ENCODE data around the gene TAS2R1. TPM values are rescaled to one million over a fixed set of nuclear protein-coding genes. Genes with fewer than 3 reads are reported as not detected.

Gene TAS2R1
- total and polyA plus RNA-seq, 12 donors, result not detected

DNA sequence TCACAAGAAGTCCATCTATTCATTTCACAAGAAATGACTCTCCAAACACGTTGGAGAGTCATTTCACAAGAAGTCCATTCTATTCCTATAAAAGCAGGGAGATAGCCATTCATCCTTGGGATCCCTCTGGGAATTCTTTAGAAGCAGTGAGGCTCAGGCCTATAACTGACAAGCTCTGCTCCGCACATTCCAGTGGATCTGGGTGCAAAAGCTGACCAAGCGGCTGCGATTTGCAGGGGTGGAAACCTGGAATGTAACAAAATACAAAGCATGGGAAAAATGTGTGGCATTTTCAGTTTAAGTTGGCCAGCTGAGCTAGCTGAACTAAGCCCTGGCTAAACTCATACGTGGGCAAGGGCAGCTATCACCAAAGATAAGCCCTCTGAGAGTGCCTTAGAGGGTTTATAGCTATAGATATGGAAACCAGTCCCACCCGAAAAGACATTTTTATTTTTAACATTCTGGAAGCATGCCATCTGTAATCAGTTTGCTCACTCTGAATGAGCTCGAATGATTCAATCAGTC, 8.7 kb downstream of the TAS2R1 start:
- peak in 1 of 8 donors; percentile 41 for ATAC-seq
- WGBS, 2 donors, result 20 to 27% methylated on average over 7 of the region's 7 CpGs
- Histone ChIP-seq H3K27me3 (no peaks in the 10 kb centered on the region), H3K4me3 (no peak overlapping the region), H3K4me1 (peaks cover 0 to 50% (median 18%) of the 10 kb centered on the region in 9 donors), H3K9me3 (no peaks in the 10 kb centered on the region), H3K27ac (peak overlapping the region in 5 of 10 donors; percentile 63 to 79 (median 74)), H3K36me3 (no peaks in the 10 kb centered on the region)
- intact Hi-C loops (cut with DNase I), result no loop called here
- TF ChIP-seq, protein P1, sequence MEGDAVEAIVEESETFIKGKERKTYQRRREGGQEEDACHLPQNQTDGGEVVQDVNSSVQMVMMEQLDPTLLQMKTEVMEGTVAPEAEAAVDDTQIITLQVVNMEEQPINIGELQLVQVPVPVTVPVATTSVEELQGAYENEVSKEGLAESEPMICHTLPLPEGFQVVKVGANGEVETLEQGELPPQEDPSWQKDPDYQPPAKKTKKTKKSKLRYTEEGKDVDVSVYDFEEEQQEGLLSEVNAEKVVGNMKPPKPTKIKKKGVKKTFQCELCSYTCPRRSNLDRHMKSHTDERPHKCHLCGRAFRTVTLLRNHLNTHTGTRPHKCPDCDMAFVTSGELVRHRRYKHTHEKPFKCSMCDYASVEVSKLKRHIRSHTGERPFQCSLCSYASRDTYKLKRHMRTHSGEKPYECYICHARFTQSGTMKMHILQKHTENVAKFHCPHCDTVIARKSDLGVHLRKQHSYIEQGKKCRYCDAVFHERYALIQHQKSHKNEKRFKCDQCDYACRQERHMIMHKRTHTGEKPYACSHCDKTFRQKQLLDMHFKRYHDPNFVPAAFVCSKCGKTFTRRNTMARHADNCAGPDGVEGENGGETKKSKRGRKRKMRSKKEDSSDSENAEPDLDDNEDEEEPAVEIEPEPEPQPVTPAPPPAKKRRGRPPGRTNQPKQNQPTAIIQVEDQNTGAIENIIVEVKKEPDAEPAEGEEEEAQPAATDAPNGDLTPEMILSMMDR (IDR thresholded peaks at IDR 0.05), result no peak
- no peak for DNase-seq

DNA sequence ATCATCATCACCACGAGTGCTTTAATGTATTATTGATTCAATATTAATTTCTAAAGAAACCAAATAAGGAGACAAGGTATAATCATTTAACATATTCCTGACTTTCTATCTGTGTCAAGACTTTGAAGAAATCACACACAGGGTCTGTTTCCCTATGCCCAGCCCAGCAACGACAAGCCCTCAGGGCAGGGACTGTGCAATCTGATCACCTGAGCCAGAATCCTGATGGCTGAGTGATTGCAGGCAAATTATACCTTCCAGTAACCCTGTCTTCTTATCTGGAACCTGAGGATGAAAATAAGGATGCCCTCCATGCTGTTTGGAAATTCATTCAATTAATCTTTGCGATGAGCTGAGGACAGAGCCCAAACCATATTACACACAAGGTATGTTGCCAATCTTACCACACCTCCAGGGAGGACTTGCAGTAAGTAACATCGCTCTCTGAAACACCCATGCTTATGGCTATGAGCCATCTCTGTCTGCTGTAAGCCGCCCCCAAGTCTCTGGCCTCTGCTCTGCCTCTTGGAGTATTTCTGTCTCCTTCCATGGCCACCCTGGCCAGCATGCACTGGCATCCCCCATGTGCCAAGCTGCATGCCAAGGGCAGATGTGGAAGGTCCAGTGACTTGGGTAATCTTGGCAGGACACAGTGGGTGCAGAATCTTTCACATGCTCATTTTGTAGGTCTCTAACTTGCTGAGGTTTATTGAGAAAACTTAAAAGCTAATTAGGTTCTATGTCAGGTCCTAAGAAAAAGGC, 10.6 kb downstream of the TAS2R1 start:
- no peak overlapping the region for H3K4me3 ChIP-seq
- intact Hi-C loops (cut with DNase I), result loop anchor here in 1 of 10 donors (5.0 kb wide), 1 partner anchor 117 kb away; no protein-coding TSS in a partner anchor
- no peaks in the 10 kb centered on the region for H3K9me3 ChIP-seq
- TF ChIP-seq, protein P1 (IDR thresholded peaks at IDR 0.05), result no peak
- peak overlapping the region in 1 of 10 donors; percentile 1 for H3K27ac ChIP-seq
- no peaks in the 10 kb centered on the region for H3K27me3 ChIP-seq
- H3K36me3 ChIP-seq, result no peaks in the 10 kb centered on the region
- ATAC-seq, result peak in 1 of 8 donors; percentile 49
- H3K4me1 ChIP-seq, result peaks cover 0 to 49% (median 18%) of the 10 kb centered on the region in 9 donors
- peak in 1 of 2 donors; percentile 16 for DNase-seq
- WGBS, 2 donors, result 76 to 79% methylated on average over 5 of the region's 5 CpGs

DNA sequence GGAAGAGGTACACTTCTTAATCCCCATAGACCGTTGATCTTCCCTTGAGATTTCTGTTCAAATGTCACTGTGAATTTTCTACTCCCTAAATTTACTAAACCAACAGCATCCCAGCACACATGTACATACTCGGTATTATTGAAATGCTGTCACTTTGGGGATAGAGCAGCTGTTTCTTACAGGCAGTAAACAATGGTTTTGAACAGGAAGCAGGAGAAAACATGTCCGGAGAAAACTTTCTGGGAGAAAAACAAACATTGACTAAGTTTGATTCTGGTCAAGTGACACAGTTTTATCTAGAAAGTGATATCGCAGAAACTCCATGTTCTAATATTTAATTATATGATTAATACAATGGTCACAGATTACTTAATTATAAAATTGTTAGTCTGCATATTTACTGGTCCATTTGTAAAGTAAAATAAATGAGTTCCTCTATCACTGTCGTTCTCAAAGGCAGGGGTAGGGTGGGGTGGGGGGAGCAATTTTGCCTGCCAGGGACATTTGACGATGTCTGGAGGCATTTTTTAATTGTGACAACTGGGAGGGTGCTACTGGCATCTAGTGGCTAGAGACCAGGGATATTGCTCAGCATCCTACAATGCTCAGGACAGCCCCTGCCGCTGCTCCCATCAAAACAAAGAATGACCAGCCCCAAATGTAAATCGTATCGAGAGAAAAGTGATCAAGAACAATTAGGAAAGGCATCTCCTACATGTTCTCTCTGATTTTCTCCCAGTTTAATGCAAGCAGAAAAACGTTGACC, 12.2 kb downstream of the TAS2R1 start:
- peak in 6 of 8 donors; percentile 45 to 73 (median 51) for ATAC-seq

More for the DNA sequence above, 12.2 kb downstream of the TAS2R1 start:
- intact Hi-C loops (cut with DNase I), result loop anchor here in 1 of 10 donors (5.0 kb wide), 1 partner anchor 116 kb away; no protein-coding TSS in a partner anchor
- DNase-seq, result no peak
- 36 to 43% methylated on average over 10 of the region's 10 CpGs for WGBS, 2 donors
- Histone ChIP-seq H3K27ac (peak overlapping the region in 1 of 10 donors; percentile 10), H3K4me3 (no peak overlapping the region), H3K4me1 (peaks cover 0 to 33% (median 17%) of the 10 kb centered on the region in 9 donors), H3K36me3 (no peaks in the 10 kb centered on the region), H3K9me3 (no peaks in the 10 kb centered on the region), H3K27me3 (no peaks in the 10 kb centered on the region)
- TF ChIP-seq, protein P1 (IDR thresholded peaks at IDR 0.05), result peak in 5 of 9 donors; percentile 17 to 50 (median 39)

Data from heart right ventricle (tissue), 16 donors.